HL-60 (cell line): ENCODE results near the gene PPP6R2.

Experiments
- DNase-seq, 2 experiments: peaks; one replicate each; pipeline ENCODE4 v3.0.0-alpha.2; 2010 to 2020; ENCODE audit warnings: low read depth in 1 of 2, low spot score in 1 of 2
- H3K27ac ChIP-seq: fragments of 250-450 bp; sonication (Bioruptor Pico); replicated peaks from 2 replicates; pipeline ENCODE4 v1.5.1; 2020; ENCODE audit warnings: mild to moderate bottlenecking, moderate library complexity
- H3K27me3 ChIP-seq: fragments of 250-450 bp; sonication (Bioruptor Pico); 2 replicates; pipeline ENCODE4 v1.5.1; 2021; ENCODE audit warnings: mild to moderate bottlenecking, moderate library complexity; ENCODE audit not compliant: insufficient read depth, poor library complexity, severe bottlenecking
- H3K4me3 ChIP-seq: replicated peaks from 2 replicates; pipeline ENCODE4 v1.5.1; 2011; ENCODE audit warnings: mild to moderate bottlenecking, control low read depth, low read length; ENCODE audit not compliant: insufficient read depth
- GABPA ChIP-seq: IDR thresholded peaks from 2 replicates; pipeline ENCODE4 v1.6.1; 2012; ENCODE audit warnings: low read depth
- POLR2AphosphoS5 ChIP-seq: IDR thresholded peaks from 2 replicates; pipeline ENCODE4 v1.6.1; 2012; ENCODE audit warnings: low read depth
- SPI1 ChIP-seq: IDR thresholded peaks from 2 replicates; pipeline ENCODE4 v1.6.1; 2012; ENCODE audit warnings: low read depth, mild to moderate bottlenecking, borderline replicate concordance
- TF ChIP-seq, protein P1 (sequence below): IDR thresholded peaks from one replicate; pipeline ENCODE4 v1.5.1; 2011; ENCODE audit warnings: low read length, control low read depth, inconsistent platforms; ENCODE audit not compliant: insufficient read depth
- TF ChIP-seq, protein P2 (sequence below): IDR thresholded peaks from 2 replicates; pipeline ENCODE4 v1.6.1; 2012; ENCODE audit warnings: low read depth; ENCODE audit not compliant: insufficient replicate concordance

PPP6R2 gene

DNA sequence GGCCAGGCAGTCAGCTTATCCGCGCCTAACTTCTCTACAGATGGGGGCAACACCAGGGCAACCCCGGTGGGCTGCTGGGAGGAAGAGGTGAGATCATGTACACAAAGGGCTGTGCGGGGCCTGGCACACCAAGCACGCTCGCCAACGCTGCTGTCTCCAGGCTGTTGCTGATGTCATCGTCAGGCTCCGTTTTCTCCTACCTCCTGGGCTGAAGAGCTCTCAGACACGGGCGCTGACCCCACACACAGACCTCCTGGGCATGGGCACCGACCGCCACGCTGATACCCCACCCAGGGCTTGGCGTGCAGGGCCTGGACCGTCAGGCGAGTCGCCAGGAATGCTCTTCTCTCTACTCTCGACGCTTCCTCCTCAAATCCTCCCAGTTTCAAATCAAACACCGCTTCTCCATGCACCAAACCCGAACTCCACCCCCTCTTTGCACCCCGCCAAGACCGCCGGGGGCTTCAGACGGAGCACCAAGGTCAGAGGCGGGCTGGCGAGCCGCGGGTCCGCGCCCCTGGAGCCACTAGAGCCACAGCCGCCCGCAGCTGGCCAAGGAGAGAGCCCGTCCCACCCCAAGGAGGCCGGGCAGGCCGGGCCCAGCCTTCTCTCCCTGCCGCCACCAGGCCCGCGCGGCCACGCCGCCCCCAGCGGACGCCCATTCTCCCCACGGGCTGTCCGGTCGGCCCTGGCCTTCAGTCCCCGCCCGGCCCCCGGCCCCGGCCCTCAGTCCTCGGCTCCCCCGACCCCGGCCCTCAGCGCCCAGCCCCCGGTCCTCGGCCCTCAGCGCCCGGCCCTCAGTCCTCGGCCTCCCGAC lies 130.9 kb downstream of the PPP6R2 start:
- TF ChIP-seq, protein P1, sequence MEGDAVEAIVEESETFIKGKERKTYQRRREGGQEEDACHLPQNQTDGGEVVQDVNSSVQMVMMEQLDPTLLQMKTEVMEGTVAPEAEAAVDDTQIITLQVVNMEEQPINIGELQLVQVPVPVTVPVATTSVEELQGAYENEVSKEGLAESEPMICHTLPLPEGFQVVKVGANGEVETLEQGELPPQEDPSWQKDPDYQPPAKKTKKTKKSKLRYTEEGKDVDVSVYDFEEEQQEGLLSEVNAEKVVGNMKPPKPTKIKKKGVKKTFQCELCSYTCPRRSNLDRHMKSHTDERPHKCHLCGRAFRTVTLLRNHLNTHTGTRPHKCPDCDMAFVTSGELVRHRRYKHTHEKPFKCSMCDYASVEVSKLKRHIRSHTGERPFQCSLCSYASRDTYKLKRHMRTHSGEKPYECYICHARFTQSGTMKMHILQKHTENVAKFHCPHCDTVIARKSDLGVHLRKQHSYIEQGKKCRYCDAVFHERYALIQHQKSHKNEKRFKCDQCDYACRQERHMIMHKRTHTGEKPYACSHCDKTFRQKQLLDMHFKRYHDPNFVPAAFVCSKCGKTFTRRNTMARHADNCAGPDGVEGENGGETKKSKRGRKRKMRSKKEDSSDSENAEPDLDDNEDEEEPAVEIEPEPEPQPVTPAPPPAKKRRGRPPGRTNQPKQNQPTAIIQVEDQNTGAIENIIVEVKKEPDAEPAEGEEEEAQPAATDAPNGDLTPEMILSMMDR: no peak
- TF ChIP-seq GABPA: no peak
- TF ChIP-seq, protein P2, sequence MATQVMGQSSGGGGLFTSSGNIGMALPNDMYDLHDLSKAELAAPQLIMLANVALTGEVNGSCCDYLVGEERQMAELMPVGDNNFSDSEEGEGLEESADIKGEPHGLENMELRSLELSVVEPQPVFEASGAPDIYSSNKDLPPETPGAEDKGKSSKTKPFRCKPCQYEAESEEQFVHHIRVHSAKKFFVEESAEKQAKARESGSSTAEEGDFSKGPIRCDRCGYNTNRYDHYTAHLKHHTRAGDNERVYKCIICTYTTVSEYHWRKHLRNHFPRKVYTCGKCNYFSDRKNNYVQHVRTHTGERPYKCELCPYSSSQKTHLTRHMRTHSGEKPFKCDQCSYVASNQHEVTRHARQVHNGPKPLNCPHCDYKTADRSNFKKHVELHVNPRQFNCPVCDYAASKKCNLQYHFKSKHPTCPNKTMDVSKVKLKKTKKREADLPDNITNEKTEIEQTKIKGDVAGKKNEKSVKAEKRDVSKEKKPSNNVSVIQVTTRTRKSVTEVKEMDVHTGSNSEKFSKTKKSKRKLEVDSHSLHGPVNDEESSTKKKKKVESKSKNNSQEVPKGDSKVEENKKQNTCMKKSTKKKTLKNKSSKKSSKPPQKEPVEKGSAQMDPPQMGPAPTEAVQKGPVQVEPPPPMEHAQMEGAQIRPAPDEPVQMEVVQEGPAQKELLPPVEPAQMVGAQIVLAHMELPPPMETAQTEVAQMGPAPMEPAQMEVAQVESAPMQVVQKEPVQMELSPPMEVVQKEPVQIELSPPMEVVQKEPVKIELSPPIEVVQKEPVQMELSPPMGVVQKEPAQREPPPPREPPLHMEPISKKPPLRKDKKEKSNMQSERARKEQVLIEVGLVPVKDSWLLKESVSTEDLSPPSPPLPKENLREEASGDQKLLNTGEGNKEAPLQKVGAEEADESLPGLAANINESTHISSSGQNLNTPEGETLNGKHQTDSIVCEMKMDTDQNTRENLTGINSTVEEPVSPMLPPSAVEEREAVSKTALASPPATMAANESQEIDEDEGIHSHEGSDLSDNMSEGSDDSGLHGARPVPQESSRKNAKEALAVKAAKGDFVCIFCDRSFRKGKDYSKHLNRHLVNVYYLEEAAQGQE: no peak
- TF ChIP-seq SPI1: no peak
- no peak for TF ChIP-seq POLR2AphosphoS5
- H3K27me3 ChIP-seq: peaks cover 2% of the 10 kb centered on the region
- peak overlapping the region; percentile 63 for H3K4me3 ChIP-seq
- peak in 1 of 2 experiments; percentile 12 for DNase-seq
- peak overlapping the region; percentile 15; the same call in 1 of the 2 replicates for H3K27ac ChIP-seq

DNA sequence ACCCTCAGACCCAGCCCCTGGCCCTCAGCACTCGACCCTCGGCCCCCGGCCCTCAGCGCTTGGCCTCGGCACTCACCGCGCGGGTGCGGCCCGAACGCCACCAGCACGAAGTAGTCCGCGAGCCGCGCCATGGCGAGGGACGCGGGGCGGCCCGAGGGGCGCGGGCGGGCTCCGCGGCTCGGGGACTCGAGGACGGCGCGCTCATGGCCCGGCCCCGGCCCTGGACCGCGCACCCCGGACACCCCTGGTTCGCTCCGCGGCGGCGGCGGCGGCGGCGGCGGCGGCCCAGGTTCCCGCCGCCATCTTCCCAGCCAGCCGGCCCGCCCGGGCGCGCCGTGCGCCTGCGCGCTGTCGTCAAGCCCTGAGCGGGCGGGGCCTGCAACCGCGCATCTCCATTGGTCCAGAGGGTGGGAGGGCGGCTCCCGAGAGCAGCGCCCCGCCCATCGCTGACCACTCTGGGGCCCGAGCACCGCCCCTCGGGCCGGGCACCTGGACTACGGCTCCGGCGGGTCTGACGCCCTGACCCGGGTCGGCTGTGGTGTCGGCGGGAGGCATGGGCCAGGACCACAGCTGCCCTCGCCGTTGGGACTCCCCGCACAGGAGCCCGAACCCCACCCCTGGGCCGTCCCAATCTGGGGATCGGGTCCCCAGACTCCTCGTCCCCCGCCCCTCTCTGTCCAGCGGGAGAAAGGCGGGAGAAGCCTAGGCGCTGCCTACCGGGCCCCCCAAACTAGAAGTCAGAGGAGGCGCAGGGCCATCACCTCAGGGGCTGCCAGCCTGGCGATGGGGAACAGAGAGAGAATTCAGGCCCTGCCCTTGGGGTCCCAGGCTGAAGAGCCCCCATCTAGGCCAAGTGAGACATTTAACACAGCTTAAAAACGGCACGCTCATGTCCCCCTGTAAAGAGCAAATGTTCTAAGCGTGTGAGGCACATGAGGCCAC lies 131.9 kb downstream of the PPP6R2 start, which contains the start of gene SBF1:
SBF1 (minus strand) TSS at position 326 of the 942 bp plus-strand sequence; CDS start at position 131, 195 bp downstream.
- Histone ChIP-seq H3K27ac (peak within 1 kb of the TSS; percentile 47), H3K4me3 (peak within 1 kb of the TSS; percentile 64), H3K27me3 (peaks cover 9% of the 10 kb centered on the region)
- peak; percentile 75 to 81 for DNase-seq
- TF ChIP-seq POLR2AphosphoS5 (no peak), GABPA (no peak)
- TF ChIP-seq, protein P2: no peak
- TF ChIP-seq, protein P1: no peak

DNA sequence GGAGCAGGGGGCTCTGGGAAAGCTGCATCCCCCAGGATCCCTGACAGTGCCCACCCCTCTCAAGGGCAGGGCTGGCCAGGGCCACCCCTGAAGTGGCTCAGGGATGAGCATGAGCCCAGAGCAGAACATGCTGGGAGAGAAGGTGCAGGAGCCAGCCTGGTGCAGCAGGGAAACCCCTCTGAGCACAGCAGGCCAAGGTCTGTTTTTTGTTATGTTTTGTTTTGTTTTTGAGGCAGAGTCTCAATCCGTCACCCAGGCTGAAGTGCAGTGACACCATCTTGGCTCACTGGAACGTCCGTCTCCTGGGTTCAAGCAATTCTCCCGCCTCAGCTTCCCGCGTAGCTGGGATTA lies 132.5 kb downstream of the PPP6R2 start:
- H3K27me3 ChIP-seq: peaks cover 14% of the 10 kb centered on the region
- TF ChIP-seq POLR2AphosphoS5 (no peak), GABPA (no peak), SPI1 (no peak)
- TF ChIP-seq, protein P2: no peak
- TF ChIP-seq, protein P1: no peak
- no peak for DNase-seq
- H3K4me3 ChIP-seq: no peak overlapping the region
- no peak overlapping the region for H3K27ac ChIP-seq
